Liver (tissue), 3 donors: ENCODE data around the gene FAM83G.

Source experiments
- ATF3 ChIP-seq: IDR thresholded peaks from 2 replicates; pipeline ENCODE4 v1.6.1; 2016; ENCODE audit warnings: antibody characterized with exemption
- CTCF ChIP-seq: fragments of 150-350 bp; IDR thresholded peaks from 2 replicates; pipeline ENCODE4 v1.5.1; 2017; ENCODE audit warnings: improper control_type of control experiment, low read depth, low read length; ENCODE audit not compliant: missing input control
- EGR1 ChIP-seq, 2 donors: IDR thresholded peaks; 2 replicates each; pipeline ENCODE4 v1.6.1; 2016 to 2018; ENCODE audit warnings: antibody characterized with exemption in 2 of 2, low read depth in 2 of 2
- FOXA1 ChIP-seq: IDR thresholded peaks from 2 replicates; pipeline ENCODE4 v1.6.1; 2016; ENCODE audit warnings: antibody characterized with exemption
- GABPA ChIP-seq, 2 donors: IDR thresholded peaks in 1 of 2; conservative IDR thresholded peaks in 1 of 2; 2 replicates each; pipeline ENCODE4 v1.6.1; 2016; ENCODE audit warnings: antibody characterized with exemption in 2 of 2, mild to moderate bottlenecking in 1 of 2, moderate library complexity in 1 of 2
- JUND ChIP-seq, 2 donors: IDR thresholded peaks; 2 replicates each; pipeline ENCODE4 v1.6.1; 2016; ENCODE audit warnings: antibody characterized with exemption in 2 of 2
- MAX ChIP-seq: IDR thresholded peaks from 2 replicates; pipeline ENCODE4 v1.6.1; 2016; ENCODE audit warnings: antibody characterized with exemption
- RAD21 ChIP-seq, 2 donors: IDR thresholded peaks; 2 replicates each; pipeline ENCODE4 v1.6.1; 2016; ENCODE audit warnings: antibody characterized with exemption in 2 of 2, mild to moderate bottlenecking in 2 of 2
- REST ChIP-seq: IDR thresholded peaks from 2 replicates; pipeline ENCODE4 v1.6.1; 2016; ENCODE audit warnings: antibody characterized with exemption, mild to moderate bottlenecking
- RXRA ChIP-seq, 2 donors: IDR thresholded peaks; 2 replicates each; pipeline ENCODE4 v1.6.1; 2017 to 2018; ENCODE audit warnings: antibody characterized with exemption in 2 of 2, mild to moderate bottlenecking in 1 of 2
- SP1 ChIP-seq: IDR thresholded peaks from 2 replicates; pipeline ENCODE4 v1.6.1; 2018; ENCODE audit warnings: antibody characterized with exemption, mild to moderate bottlenecking
- TAF1 ChIP-seq: conservative IDR thresholded peaks from 2 replicates; pipeline ENCODE4 v1.6.1; 2016; ENCODE audit warnings: antibody characterized with exemption, mild to moderate bottlenecking
- YY1 ChIP-seq: IDR thresholded peaks from 2 replicates; pipeline ENCODE4 v1.6.1; 2016; ENCODE audit warnings: antibody characterized with exemption, mild to moderate bottlenecking
- ZBTB33 ChIP-seq: IDR thresholded peaks from 2 replicates; pipeline ENCODE4 v1.6.1; 2016; ENCODE audit warnings: antibody characterized with exemption
- donor health status: healthy.
- donor health status: healthy.

- TF ChIP-seq RAD21 (IDR thresholded peaks at IDR 0.05) (no peak), TAF1 (no peak), CTCF (no peak), MAX (no peak), ATF3 (no peak), RXRA (IDR thresholded peaks at IDR 0.05) (no peak), EGR1 (IDR thresholded peaks at IDR 0.05; ENCODE audit: low read depth in 2 of 2) (no peak), GABPA (IDR thresholded peaks at IDR 0.05 in 1 of 2, conservative IDR thresholded peaks at IDR 0.05 in 1 of 2) (no peak), YY1 (no peak), REST (no peak), SP1 (no peak), ZBTB33 (no peak), FOXA1 (no peak), JUND (IDR thresholded peaks at IDR 0.05) (no peak)
Measured at GRCh38 chr17:18990331-18990730, 14.2 kb downstream of the FAM83G start.
